ENCODE measurements around the gene FOSB. TPM values are rescaled to one million over a fixed set of nuclear protein-coding genes. Genes with fewer than 3 reads are reported as not detected.

Gene FOSB
- total and polyA plus RNA-seq, 7 donors: 0.32 to 9.4 (median 1.5) TPM

DNA sequence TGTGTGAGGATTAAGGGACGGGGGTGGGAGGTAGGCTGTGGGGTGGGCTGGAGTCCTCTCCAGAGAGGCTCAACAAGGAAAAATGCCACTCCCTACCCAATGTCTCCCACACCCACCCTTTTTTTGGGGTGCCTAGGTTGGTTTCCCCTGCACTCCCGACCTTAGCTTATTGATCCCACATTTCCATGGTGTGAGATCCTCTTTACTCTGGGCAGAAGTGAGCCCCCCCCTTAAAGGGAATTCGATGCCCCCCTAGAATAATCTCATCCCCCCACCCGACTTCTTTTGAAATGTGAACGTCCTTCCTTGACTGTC is 5.5 kb downstream of the FOSB start:
- no peak for ATAC-seq
- Histone ChIP-seq H3K4me1 (peaks cover 19% of the 10 kb centered on the region), H3K36me3 (ENCODE audit: insufficient read depth in 1 of 2, low read depth in 1 of 2) (no peaks in the 10 kb centered on the region), H3K27ac (no peak overlapping the region), H3K9me3 (no peaks in the 10 kb centered on the region), H3K27me3 (ENCODE audit: insufficient read depth in 3 of 3, low read length in 2 of 3) (no peaks in the 10 kb centered on the region), H3K4me3 (no peak overlapping the region)
- WGBS, 3 donors: 38 to 50% (median 48%) methylated on average over 5 of the region's 5 CpGs
- DNase-seq: no peak
- intact Hi-C loops (cut with DNase I): no loop called here
- TF ChIP-seq, protein P1, sequence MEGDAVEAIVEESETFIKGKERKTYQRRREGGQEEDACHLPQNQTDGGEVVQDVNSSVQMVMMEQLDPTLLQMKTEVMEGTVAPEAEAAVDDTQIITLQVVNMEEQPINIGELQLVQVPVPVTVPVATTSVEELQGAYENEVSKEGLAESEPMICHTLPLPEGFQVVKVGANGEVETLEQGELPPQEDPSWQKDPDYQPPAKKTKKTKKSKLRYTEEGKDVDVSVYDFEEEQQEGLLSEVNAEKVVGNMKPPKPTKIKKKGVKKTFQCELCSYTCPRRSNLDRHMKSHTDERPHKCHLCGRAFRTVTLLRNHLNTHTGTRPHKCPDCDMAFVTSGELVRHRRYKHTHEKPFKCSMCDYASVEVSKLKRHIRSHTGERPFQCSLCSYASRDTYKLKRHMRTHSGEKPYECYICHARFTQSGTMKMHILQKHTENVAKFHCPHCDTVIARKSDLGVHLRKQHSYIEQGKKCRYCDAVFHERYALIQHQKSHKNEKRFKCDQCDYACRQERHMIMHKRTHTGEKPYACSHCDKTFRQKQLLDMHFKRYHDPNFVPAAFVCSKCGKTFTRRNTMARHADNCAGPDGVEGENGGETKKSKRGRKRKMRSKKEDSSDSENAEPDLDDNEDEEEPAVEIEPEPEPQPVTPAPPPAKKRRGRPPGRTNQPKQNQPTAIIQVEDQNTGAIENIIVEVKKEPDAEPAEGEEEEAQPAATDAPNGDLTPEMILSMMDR (IDR thresholded peaks at IDR 0.05): no peak

DNA sequence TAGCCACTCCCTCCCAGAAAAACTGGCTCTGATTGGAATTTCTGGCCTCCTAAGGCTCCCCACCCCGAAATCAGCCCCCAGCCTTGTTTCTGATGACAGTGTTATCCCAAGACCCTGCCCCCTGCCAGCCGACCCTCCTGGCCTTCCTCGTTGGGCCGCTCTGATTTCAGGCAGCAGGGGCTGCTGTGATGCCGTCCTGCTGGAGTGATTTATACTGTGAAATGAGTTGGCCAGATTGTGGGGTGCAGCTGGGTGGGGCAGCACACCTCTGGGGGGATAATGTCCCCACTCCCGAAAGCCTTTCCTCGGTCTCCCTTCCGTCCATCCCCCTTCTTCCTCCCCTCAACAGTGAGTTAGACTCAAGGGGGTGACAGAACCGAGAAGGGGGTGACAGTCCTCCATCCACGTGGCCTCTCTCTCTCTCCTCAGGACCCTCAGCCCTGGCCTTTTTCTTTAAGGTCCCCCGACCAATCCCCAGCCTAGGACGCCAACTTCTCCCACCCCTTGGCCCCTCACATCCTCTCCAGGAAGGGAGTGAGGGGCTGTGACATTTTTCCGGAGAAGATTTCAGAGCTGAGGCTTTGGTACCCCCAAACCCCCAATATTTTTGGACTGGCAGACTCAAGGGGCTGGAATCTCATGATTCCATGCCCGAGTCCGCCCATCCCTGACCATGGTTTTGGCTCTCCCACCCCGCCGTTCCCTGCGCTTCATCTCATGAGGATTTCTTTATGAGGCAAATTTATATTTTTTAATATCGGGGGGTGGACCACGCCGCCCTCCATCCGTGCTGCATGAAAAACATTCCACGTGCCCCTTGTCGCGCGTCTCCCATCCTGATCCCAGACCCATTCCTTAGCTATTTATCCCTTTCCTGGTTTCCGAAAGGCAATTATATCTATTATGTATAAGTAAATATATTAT is 6.1 kb downstream of the FOSB start:
- no peak overlapping the region for H3K4me3 ChIP-seq
- TF ChIP-seq, protein P1 (IDR thresholded peaks at IDR 0.05): no peak
- H3K27me3 ChIP-seq (ENCODE audit: insufficient read depth in 3 of 3, low read length in 2 of 3): no peaks in the 10 kb centered on the region
- ATAC-seq (no peak), DNase-seq (no peak)
- no peak overlapping the region for H3K27ac ChIP-seq
- peaks cover 19% of the 10 kb centered on the region for H3K4me1 ChIP-seq
- 74 to 80% (median 78%) methylated on average over 27 of the region's 27 CpGs for WGBS, 3 donors
- intact Hi-C loops (cut with DNase I): no loop called here
- H3K9me3 ChIP-seq: no peaks in the 10 kb centered on the region
- no peaks in the 10 kb centered on the region for H3K36me3 ChIP-seq (ENCODE audit: insufficient read depth in 1 of 2, low read depth in 1 of 2)

DNA sequence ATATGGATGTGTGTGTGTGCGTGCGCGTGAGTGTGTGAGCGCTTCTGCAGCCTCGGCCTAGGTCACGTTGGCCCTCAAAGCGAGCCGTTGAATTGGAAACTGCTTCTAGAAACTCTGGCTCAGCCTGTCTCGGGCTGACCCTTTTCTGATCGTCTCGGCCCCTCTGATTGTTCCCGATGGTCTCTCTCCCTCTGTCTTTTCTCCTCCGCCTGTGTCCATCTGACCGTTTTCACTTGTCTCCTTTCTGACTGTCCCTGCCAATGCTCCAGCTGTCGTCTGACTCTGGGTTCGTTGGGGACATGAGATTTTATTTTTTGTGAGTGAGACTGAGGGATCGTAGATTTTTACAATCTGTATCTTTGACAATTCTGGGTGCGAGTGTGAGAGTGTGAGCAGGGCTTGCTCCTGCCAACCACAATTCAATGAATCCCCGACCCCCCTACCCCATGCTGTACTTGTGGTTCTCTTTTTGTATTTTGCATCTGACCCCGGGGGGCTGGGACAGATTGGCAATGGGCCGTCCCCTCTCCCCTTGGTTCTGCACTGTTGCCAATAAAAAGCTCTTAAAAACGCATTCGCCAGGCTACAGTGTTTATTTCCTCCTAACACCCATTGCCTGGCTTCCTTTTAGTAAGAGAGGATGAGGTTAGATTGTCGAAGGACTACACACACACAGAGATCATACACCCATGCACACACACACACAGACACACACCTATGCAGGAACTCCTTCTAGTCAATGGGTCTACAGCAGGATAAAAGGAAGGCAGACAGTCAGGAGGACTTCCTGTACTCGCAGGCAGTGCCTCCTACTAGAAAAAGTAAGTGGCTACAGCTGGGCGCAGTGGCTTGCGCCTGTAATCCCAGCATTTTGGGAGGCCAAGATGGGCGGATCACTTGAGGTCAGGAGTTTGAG is 7.1 kb downstream of the FOSB start:
- intact Hi-C loops (cut with DNase I): no loop called here
- H3K27me3 ChIP-seq (ENCODE audit: insufficient read depth in 3 of 3, low read length in 2 of 3): no peaks in the 10 kb centered on the region
- 51 to 58% (median 54%) methylated on average over 27 to 28 of the region's 28 CpGs for WGBS, 3 donors
- H3K36me3 ChIP-seq (ENCODE audit: insufficient read depth in 1 of 2, low read depth in 1 of 2): no peaks in the 10 kb centered on the region
- H3K4me1 ChIP-seq: peaks cover 17% of the 10 kb centered on the region
- ATAC-seq (no peak), DNase-seq (no peak)
- H3K27ac ChIP-seq: no peak overlapping the region
- no peak overlapping the region for H3K4me3 ChIP-seq
- no peaks in the 10 kb centered on the region for H3K9me3 ChIP-seq
- TF ChIP-seq, protein P1 (IDR thresholded peaks at IDR 0.05): no peak

DNA sequence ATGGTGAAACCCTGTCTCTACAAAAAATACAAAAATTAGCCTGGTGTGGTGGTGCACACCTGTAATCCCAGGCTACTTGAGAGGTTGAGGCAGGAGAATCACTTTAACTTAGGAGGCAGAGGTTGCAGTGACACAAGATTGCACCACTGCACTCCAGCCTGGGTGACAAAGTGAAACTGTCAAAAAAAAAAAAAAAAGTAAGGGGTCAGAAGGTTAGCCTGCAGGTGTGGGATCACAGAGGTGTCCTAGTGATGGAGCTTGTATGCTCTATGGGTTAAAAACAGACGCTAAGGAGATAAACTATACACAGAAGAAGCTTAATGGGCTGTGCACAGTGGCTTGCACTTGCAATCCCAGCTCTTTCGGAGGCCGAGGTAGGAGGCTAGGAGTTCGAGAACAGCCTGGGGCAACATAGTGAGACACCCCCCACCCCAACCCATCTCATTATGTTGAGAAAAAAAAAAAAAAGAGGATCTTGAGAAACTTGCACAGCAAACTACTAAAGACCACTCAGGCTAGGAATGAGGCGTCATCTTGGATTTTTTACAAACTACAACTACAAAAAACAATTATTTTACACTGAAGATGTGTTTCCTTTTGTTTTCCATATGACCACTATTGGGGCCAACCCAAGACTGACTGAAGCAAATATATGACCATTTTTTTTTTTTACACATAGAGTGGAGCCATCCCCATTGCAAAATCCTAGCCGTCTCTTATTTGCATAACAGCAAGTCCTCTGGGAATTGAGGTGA is 7.9 kb downstream of the FOSB start:
- no peak overlapping the region for H3K27ac ChIP-seq

More for the DNA sequence above, 7.9 kb downstream of the FOSB start:
- no peaks in the 10 kb centered on the region for H3K27me3 ChIP-seq (ENCODE audit: insufficient read depth in 3 of 3, low read length in 2 of 3)
- H3K4me1 ChIP-seq: peaks cover 9% of the 10 kb centered on the region
- DNase-seq: no peak
- H3K4me3 ChIP-seq: no peak overlapping the region
- H3K9me3 ChIP-seq: no peaks in the 10 kb centered on the region
- TF ChIP-seq, protein P1 (IDR thresholded peaks at IDR 0.05): no peak
- no peaks in the 10 kb centered on the region for H3K36me3 ChIP-seq (ENCODE audit: insufficient read depth in 1 of 2, low read depth in 1 of 2)
- 81 to 83% (median 82%) methylated on average over 6 of the region's 6 CpGs for WGBS, 3 donors
- ATAC-seq: no peak
- intact Hi-C loops (cut with DNase I): no loop called here

Measured in psoas muscle (tissue), 8 donors.